Astrocyte of the hippocampus (primary cell): Measurements from ENCODE around the gene ESRP2.

Source experiments
- DNase-seq: peaks from one replicate; pipeline ENCODE4 v3.0.0; 2011; ENCODE audit warnings: low read depth, low spot score

Gene ESRP2

DNA sequence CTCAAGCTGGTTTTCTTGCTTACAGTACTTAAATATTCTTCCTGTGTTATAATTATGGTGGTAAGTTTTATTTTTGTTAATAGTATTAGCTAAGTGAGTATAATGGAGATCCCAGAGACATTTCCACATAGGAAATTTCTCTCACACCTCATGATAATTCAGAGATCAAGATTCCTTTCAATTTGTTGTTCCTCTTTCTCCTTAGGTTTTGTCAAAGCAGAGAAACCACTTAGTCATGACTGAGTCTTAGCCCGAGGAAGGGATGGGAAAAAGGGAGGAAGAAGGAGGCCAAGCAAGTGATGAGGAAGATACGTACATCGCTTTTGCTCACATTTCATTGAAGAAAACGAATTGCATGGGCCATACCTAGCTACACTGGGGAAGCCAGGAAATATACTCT lies 18.4 kb downstream of the ESRP2 start:
- DNase-seq: no peak

DNA sequence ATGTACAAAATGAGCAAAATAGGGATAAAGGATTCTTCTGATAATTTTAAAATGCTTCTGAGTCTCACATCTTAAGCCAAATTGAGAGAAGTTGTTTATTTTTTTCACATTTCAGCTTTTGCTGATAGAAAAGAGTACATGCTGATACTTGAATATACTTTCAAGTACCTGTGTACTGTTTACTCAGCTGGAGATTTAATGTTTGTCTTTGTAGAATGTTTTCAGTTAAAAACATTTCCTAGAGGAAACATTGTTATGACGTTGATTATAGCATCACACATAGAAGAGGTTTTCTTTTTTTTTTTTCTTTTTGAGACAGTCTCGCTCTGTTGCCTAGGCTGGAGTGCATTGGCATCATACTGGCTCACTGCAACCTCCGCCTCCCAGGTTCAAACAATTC lies 19.7 kb downstream of the ESRP2 start:
- no peak for DNase-seq

DNA sequence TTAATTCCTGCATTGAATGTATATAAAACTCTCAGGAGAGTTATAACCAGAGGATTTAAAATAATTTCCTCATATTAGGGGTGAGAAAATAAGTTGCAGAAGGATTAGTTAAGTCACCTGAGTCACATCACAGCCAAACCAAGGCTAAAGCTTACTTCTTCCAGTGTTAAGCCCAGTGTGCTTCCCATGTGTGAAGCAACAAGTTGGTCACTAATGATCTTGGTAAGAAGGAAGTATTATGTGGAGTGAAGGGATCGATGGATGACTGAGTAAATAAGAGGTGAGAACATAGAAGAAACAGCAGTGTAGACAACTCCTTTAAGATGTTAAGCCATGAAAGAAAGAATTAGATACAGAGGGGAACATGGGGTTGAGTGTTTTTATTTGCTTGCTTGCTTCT lies 20.6 kb downstream of the ESRP2 start:
- DNase-seq: no peak

DNA sequence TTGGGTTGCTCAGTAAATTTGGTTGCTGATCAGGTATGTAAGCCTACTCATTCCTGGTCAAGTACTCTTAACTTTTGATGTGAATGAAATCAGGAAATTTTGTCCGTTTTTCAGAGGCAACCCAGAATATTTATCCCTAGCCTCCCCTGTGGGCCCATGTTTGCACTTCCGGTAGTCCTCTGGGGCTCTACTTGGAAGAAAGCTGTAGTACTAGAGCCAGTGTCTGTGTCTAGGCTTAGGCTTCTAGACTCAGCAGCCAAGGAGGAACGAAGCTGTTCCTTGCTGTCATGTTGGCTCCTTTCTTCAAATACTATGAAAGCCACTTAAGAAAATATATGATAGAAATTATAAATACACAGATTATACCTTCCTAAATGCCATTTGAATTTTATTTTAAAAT lies 21.2 kb downstream of the ESRP2 start:
- no peak for DNase-seq

DNA sequence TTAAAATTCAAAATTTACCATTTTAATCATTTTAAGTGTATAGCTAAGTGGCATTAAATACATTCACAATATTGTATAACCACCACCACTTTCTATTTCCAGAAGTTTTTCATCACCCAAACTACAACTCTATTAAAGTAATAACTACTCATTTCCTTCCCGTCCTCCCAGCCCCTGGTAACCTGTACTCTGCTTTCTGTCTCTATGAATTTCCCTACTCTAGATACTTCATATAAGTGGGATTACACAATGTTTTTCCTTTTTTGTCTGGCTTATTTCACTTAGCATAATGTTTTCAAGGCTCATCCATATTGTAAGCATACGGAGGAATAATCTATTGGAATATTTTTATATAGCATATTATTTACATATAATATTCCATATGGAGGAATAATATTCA lies 29.7 kb downstream of the ESRP2 start:
- DNase-seq: no peak

DNA sequence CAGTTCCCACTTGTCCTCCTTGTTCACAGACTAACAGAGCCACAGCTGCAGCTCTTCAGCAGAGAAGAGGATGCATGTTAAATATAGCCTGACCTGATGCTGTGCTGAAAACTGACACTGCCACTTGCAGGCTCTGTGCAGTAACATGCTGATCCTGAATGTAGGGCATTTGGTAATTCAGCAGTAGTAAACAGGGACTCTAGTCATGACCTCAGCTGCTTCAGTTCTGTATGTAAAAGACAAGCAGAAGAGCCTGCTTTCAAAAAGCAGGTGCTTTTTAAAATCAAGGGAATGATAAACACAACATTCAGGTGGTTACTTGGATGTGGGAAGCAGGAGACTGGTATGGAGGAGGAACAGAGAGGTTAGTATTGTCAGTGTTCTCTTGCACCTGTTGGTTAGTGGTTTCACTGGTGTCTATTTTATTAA lies 33.8 kb downstream of the ESRP2 start:
- DNase-seq: peak; percentile 4

DNA sequence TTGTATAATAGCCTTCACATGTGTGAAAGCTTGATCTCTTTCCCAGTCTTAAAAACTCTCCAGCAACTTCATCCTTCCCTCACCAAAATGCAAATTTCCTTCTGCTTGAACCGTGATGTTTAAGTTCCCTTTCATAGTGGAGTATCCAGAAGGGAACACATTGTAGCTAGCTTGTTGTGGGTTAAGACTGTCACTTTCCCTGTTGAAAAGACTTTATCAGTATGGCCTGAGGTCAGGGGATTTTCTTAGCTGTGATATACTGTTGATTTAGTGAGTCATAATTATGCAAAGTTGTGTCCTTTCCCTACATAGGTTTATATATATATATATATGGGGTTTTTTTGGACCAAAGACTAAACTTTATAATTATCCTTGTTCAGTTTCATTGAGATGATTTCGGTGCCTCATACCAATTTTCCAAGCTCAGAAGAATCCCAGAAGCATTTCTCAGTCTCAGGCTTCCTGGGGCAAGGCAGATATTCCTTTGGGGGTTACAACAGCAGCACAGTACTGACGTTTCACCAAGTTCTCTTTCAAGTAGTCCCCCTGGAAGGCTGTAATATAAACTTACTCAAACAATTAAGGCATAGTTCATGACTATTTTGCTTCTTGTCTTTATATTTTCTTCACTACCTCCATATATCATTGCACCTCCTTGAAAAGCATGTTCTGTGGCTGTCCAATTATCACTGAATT lies 35.7 kb downstream of the ESRP2 start:
- peak; percentile 46 for DNase-seq

DNA sequence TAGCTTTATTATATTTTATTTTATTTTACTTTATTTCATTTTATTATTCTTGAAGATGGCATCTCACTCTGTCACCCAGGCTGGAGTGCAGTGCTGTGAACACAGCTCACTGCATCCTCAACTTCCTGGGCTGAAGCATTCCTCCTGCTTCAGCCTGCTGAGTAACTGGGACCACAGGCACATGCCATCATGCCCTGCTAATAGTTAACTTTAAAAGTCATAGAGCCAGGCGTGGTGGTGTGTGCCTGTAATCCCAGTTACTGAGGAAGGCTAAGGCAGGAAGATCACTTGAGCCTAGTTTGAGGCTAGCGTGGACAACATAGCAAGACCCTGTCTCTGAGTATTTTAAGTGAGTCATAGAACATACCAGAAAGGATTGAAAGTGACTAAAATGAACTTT lies 38.7 kb downstream of the ESRP2 start:
- DNase-seq: peak; percentile 42

DNA sequence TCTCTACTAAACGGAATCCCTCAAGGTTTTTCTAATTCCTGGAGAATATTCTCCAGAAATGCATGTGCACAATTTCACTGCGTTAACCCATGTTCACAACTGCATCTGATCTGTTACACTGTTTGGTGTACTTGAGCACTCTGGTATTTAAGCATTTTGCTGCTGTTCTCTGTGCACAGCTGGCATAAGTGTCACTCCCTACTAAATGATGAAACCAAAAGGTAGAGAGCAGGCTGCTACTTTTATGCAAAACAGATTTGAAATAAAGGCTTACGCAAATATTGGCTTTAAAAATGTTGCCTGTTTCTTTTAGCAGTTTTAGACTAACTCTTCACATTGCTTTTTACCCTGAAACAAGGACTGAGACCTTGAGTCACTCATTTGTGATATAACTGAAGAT lies 41.7 kb downstream of the ESRP2 start:
- DNase-seq: no peak

DNA sequence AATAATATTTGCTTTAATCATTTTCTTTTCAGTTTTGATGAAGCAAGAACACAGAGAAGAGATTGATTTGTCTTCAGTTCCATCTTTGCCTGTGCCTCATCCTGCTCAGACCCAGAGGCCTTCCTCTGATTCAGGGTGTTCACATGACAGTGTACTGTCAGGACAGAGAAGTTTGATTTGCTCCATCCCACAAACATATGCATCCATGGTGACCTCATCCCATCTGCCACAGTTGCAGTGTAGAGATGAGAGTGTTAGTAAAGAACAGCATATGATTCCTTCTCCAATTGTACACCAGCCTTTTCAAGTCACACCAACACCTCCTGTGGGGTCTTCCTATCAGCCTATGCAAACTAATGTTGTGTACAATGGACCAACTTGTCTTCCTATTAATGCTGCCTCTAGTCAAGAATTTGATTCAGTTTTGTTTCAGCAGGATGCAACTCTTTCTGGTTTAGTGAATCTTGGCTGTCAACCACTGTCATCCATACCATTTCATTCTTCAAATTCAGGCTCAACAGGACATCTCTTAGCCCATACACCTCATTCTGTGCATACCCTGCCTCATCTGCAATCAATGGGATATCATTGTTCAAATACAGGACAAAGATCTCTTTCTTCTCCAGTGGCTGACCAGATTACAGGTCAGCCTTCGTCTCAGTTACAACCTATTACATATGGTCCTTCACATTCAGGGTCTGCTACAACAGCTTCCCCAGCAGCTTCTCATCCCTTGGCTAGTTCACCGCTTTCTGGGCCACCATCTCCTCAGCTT lies 45.0 kb downstream of the ESRP2 start:
- no peak for DNase-seq

DNA sequence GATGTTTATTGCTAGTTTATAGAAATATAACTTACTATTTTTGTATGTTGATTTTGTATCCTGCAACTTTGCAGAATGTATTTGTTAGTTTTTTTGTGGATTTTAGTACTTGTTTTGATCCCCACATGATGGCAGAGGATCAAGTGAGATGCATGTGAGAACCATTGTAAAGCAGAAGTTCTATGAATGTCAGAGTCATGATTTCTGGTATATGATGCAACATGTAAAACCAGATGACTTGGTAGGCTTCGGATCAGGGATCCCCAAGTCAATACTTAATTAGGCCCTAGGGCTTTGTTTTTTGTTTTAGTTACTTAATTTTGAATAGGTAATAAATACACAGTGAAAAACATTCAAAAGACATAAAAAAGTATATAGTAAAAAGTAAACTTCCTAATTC lies 45.8 kb downstream of the ESRP2 start:
- no peak for DNase-seq

DNA sequence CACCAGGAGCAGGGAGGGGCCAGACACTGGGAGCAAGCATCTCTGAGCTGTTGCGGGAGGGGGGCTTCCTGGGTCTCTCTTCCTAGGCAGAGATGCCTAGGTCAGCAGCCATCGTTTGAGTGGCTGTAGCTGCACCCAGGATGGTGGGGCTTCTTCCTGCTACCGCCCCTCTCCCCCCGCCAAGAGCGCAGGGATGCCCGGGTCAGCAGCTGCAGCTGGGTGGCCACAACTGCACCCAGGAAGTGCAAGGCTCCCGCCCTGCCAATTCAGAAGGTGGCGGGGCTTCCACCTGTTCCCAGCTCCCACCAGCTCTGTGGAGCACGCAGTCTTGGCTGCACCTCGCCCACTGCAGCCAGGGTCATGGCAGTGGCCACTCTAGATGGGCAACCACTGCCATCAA lies 47.8 kb downstream of the ESRP2 start:
- no peak for DNase-seq

DNA sequence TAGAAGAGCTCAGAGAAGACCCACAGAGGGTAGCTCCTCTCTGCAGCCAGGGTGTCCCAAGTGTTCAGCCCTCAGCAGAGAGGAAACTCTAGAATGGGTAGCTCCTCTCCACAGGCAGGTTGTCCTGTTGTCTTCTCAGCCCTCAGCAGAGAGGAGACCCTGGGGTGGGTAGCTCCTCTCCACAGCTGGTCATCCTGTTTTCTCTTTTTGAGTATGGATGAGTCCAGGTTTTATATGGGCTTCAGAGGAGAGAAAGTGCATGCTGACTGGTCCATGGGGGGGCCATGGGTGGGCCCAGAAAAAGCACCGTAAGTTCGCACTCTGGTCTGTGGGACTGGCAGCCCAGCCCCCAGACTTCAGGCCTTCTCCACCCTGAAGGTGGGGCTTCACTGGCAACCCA lies 48.4 kb downstream of the ESRP2 start:
- no peak for DNase-seq

DNA sequence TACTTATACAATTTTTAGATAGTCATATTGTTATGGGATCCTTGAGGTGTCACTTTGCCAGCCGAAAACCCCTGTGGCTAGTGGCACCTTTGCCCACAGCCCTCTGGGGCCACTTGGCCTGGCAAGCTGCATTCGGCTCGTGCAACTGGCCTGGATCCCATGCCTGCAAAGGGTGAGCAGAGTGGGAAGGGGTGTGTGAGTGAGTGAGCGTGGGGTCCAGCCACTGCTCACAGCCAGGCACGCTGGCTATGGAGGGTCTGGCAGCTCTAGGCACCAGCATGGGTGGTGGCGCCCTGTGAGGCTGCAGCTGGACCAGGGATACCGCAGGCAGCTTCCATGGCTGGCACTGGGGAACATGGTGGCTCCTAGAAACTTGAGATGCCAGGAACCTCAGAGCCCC lies 49.0 kb downstream of the ESRP2 start:
- DNase-seq: no peak

DNA sequence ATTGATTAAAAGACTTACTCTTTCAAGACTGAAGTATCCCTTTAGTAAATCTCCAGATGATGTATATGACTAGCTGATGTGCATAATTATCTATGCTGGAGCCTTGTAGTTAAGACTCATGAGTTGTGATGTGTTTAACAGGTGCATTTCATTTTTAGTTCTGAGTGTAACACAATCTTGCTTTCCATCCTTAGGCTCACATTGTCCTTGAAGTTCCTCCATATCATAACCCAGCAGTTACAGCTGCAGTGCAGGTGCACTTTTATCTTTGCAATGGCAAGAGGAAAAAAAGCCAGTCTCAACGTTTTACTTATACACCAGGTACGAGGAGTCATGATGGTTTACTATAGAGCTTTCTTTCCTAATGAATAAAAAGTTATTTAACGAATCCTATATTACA lies 52.9 kb downstream of the ESRP2 start:
- DNase-seq: no peak

DNA sequence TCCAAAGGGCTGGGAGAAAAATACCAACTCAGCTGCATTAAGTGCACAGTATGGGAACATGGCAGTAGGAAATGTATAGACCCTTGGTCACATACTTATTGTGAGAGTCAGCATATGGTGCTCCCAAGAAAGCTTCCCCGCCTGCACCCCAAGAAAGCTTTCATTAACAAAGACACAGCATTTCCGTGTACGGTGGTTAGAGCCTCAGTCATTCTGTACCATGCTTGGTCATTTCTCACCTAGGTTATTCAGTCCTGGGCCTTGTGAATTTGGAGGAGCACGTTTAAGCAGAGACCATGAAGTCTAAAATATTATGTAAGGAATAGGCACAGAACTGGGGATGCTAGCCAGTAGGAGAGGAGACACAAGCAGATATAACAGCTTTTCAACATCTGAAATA lies 56.1 kb downstream of the ESRP2 start:
- no peak for DNase-seq

DNA sequence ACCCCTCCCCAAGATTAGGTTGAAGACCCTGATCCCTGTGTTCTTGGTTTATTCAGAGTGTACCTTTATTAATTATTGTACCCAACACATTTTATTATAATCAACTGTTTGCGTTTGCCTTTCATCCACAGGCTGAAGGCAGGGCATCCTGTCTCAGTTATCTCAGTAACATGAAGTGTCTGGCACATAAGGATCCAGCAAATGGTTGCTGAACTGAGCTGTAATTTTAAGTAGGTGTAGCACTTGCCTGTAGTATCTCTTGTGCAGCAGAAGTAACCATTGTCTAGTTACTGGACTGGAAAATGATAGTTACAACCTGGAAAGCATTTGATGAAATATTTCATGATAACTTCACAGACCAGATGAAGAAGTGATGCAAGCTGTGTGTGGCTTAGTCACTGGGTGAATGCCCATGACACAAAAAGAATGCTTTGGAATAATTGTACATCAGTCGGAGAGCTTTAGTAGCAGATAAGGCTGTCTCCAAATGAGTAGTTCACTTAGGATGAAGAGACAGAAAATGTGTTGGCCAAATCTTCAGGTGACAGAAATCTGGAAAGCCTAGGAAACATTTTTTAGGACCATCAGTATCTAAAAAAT lies 56.6 kb downstream of the ESRP2 start:
- no peak for DNase-seq
